GM12878 (cell line): ENCODE results near the gene KASH5. TPM values are rescaled to one million over a fixed set of nuclear protein-coding genes. Genes with fewer than 3 reads are reported as not detected.

Experiments used
- BRCA1 ChIP-seq: IDR thresholded peaks from 2 replicates; pipeline ENCODE4 v1.6.1; 2011; ENCODE audit warnings: low read depth, low read length, improper control_type of control experiment
- CBFB ChIP-seq: IDR thresholded peaks from 2 replicates; pipeline ENCODE4 v1.6.1; 2016; ENCODE audit warnings: antibody characterized with exemption, low read depth
- ETV6 ChIP-seq, 2 experiments: fragments of 450-650 bp in 1 of 2; IDR thresholded peaks in 1 of 2; conservative IDR thresholded peaks in 1 of 2; 2 replicates each; pipeline ENCODE4 v1.6.1; 2014; ENCODE audit warnings: antibody characterized with exemption in 1 of 2, borderline replicate concordance in 1 of 2, low read depth in 1 of 2, mild to moderate bottlenecking in 1 of 2, moderate library complexity in 1 of 2
- GABPA ChIP-seq: IDR thresholded peaks from 2 replicates; pipeline ENCODE4 v1.6.1; 2014; ENCODE audit warnings: antibody characterized with exemption, low read depth, mild to moderate bottlenecking, inconsistent platforms
- IRF3 ChIP-seq: fragments of 450-650 bp; IDR thresholded peaks from 2 replicates; pipeline ENCODE4 v1.6.1; 2014; ENCODE audit warnings: mild to moderate bottlenecking
- NBN ChIP-seq: fragments of 450-650 bp; IDR thresholded peaks from 2 replicates; pipeline ENCODE4 v1.6.1; 2016
- NFYB ChIP-seq: IDR thresholded peaks from 2 replicates; pipeline ENCODE4 v1.6.1; 2011; ENCODE audit warnings: low read depth, mild to moderate bottlenecking, low read length, improper control_type of control experiment, moderate library complexity; ENCODE audit not compliant: insufficient read depth
- NR2F1 ChIP-seq: fragments of 450-650 bp; conservative IDR thresholded peaks from 2 replicates; pipeline ENCODE4 v1.6.1; 2017; ENCODE audit warnings: mild to moderate bottlenecking
- RBBP5 ChIP-seq: fragments of 200-600 bp; sonication (generic); conservative IDR thresholded peaks from 2 replicates; pipeline ENCODE4 v1.6.1; 2016
- RELA ChIP-seq: fragments of 450-650 bp; IDR thresholded peaks from 2 replicates; pipeline ENCODE4 v1.8.0; 2014; ENCODE audit warnings: borderline replicate concordance; ENCODE audit not compliant: partially characterized antibody
- RELB ChIP-seq: fragments of 450-650 bp; IDR thresholded peaks from 2 replicates; pipeline ENCODE4 v1.6.1; 2017; ENCODE audit warnings: low read depth, mild to moderate bottlenecking, moderate library complexity
- RFX5 ChIP-seq: IDR thresholded peaks from 2 replicates; pipeline ENCODE4 v1.6.1; 2011; ENCODE audit warnings: low read depth, low read length, improper control_type of control experiment
- SREBF1 ChIP-seq: IDR thresholded peaks from 2 replicates; pipeline ENCODE4 v1.6.1; 2012; ENCODE audit warnings: mild to moderate bottlenecking, low read length
- STAT3 ChIP-seq: IDR thresholded peaks from 2 replicates; pipeline ENCODE4 v1.6.1; 2011; ENCODE audit warnings: low read depth, low read length, improper control_type of control experiment
- TCF12 ChIP-seq: IDR thresholded peaks from 2 replicates; pipeline ENCODE4 v1.6.1; 2011; ENCODE audit warnings: low read depth, mild to moderate bottlenecking, low read length
- polyA plus RNA-seq, 11 experiments: library from polyadenylated mRNA; depleted of rRNA in 4 of 11; unstranded in 6 of 11; stranded (reverse) in 5 of 11; fragments of >200 nt; fragmentation: Nextera tagmentation in 4 of 11; fragmentation: Illumina TruSeq in 1 of 11; extraction: Ambion mirVana in 4 of 11; extraction: Trizol in 1 of 11; gene quantifications; 1 replicate in 1 of 11; 2 replicates in 10 of 11; pipeline versions ENCODE4 v1.2.1 to v1.2.3, GENCODE V29; 2011 to 2016; ENCODE audit warnings: inconsistent platforms in 2 of 11, missing spikeins in 2 of 11, low read depth in 1 of 11
- total RNA-seq, 4 experiments: library from RNA; depleted of rRNA in 3 of 4; stranded (reverse); fragments of >200 nt in 3 of 4; fragmentation: Illumina TruSeq in 1 of 4; extraction: Trizol in 1 of 4; gene quantifications; 2 replicates each; pipeline versions ENCODE4 v1.2.1 to v1.2.3, GENCODE V29; 2013 to 2021
- TF ChIP-seq, protein P1 (sequence below): IDR thresholded peaks from 2 replicates; pipeline ENCODE4 v1.6.1; 2012; ENCODE audit warnings: improper control_type of control experiment, low read depth, low read length; ENCODE audit not compliant: insufficient replicate concordance
- TF ChIP-seq, protein P2 (sequence below): fragments of 450-650 bp; IDR thresholded peaks from 2 replicates; pipeline ENCODE4 v1.6.1; 2016; ENCODE audit warnings: mild to moderate bottlenecking
- TF ChIP-seq, protein P3 (sequence below), 3 experiments: IDR thresholded peaks in 2 of 3; conservative IDR thresholded peaks in 1 of 3; 2 replicates each; pipeline ENCODE4 v1.5.1; 2011; ENCODE audit warnings: low read depth in 3 of 3, low read length in 3 of 3, mild to moderate bottlenecking in 3 of 3, control low read depth in 2 of 3, moderate library complexity in 2 of 3, inconsistent platforms in 1 of 3, mixed read lengths in 1 of 3; ENCODE audit not compliant: control insufficient read depth in 2 of 3, insufficient read depth in 1 of 3; ENCODE audit errors: extremely low read depth in 1 of 3

KASH5 gene
- total and polyA plus RNA-seq, 10 of the 15 experiments (the other 5 are each of a cell fraction or from before 2014, with no cell fraction given): 0.03 to 0.06 (median 0.05) TPM; not detected in 7

- TF ChIP-seq IRF3: peak; percentile 23; the same call in 1 of the 2 replicates
- no peak for TF ChIP-seq BRCA1
- TF ChIP-seq STAT3: no peak
- 0 out of 4 replicates have a peak, but pooled peaks of 1 of the 2 experiments have one; percentile 35 for TF ChIP-seq ETV6 (conservative IDR thresholded peaks at IDR 0.05 in 1 of 2, IDR thresholded peaks at IDR 0.05 in 1 of 2; ENCODE audit: borderline replicate concordance in 1 of 2, low read depth in 1 of 2)
- no peak for TF ChIP-seq GABPA
- peak; percentile 77; the same call in 1 of the 2 replicates for TF ChIP-seq CBFB
- peak; percentile 63; the same call in 1 of the 2 replicates for TF ChIP-seq RELB
- TF ChIP-seq TCF12: peak; percentile 95
- TF ChIP-seq RBBP5: no peak
- peak; percentile 70 for TF ChIP-seq NR2F1
- peak; percentile 85 for TF ChIP-seq NBN
- TF ChIP-seq, protein P1, sequence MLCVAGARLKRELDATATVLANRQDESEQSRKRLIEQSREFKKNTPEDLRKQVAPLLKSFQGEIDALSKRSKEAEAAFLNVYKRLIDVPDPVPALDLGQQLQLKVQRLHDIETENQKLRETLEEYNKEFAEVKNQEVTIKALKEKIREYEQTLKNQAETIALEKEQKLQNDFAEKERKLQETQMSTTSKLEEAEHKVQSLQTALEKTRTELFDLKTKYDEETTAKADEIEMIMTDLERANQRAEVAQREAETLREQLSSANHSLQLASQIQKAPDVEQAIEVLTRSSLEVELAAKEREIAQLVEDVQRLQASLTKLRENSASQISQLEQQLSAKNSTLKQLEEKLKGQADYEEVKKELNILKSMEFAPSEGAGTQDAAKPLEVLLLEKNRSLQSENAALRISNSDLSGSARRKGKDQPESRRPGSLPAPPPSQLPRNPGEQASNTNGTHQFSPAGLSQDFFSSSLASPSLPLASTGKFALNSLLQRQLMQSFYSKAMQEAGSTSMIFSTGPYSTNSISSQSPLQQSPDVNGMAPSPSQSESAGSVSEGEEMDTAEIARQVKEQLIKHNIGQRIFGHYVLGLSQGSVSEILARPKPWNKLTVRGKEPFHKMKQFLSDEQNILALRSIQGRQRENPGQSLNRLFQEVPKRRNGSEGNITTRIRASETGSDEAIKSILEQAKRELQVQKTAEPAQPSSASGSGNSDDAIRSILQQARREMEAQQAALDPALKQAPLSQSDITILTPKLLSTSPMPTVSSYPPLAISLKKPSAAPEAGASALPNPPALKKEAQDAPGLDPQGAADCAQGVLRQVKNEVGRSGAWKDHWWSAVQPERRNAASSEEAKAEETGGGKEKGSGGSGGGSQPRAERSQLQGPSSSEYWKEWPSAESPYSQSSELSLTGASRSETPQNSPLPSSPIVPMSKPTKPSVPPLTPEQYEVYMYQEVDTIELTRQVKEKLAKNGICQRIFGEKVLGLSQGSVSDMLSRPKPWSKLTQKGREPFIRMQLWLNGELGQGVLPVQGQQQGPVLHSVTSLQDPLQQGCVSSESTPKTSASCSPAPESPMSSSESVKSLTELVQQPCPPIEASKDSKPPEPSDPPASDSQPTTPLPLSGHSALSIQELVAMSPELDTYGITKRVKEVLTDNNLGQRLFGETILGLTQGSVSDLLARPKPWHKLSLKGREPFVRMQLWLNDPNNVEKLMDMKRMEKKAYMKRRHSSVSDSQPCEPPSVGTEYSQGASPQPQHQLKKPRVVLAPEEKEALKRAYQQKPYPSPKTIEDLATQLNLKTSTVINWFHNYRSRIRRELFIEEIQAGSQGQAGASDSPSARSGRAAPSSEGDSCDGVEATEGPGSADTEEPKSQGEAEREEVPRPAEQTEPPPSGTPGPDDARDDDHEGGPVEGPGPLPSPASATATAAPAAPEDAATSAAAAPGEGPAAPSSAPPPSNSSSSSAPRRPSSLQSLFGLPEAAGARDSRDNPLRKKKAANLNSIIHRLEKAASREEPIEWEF: no peak
- TF ChIP-seq, protein P2, sequence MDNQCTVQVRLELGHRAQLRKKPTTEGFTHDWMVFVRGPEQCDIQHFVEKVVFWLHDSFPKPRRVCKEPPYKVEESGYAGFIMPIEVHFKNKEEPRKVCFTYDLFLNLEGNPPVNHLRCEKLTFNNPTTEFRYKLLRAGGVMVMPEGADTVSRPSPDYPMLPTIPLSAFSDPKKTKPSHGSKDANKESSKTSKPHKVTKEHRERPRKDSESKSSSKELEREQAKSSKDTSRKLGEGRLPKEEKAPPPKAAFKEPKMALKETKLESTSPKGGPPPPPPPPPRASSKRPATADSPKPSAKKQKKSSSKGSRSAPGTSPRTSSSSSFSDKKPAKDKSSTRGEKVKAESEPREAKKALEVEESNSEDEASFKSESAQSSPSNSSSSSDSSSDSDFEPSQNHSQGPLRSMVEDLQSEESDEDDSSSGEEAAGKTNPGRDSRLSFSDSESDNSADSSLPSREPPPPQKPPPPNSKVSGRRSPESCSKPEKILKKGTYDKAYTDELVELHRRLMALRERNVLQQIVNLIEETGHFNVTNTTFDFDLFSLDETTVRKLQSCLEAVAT: peak; percentile 83
- no peak for TF ChIP-seq NFYB
- TF ChIP-seq SREBF1: peak; percentile 77
- TF ChIP-seq, protein P3, sequence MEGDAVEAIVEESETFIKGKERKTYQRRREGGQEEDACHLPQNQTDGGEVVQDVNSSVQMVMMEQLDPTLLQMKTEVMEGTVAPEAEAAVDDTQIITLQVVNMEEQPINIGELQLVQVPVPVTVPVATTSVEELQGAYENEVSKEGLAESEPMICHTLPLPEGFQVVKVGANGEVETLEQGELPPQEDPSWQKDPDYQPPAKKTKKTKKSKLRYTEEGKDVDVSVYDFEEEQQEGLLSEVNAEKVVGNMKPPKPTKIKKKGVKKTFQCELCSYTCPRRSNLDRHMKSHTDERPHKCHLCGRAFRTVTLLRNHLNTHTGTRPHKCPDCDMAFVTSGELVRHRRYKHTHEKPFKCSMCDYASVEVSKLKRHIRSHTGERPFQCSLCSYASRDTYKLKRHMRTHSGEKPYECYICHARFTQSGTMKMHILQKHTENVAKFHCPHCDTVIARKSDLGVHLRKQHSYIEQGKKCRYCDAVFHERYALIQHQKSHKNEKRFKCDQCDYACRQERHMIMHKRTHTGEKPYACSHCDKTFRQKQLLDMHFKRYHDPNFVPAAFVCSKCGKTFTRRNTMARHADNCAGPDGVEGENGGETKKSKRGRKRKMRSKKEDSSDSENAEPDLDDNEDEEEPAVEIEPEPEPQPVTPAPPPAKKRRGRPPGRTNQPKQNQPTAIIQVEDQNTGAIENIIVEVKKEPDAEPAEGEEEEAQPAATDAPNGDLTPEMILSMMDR (IDR thresholded peaks at IDR 0.05 in 2 of 3, conservative IDR thresholded peaks at IDR 0.05 in 1 of 3; ENCODE audit: control insufficient read depth in 2 of 3, extremely low read depth in 1 of 3, insufficient read depth in 1 of 3, low read depth in 3 of 3, low read length in 3 of 3): peak; percentile 70 to 92 (median 90)
- peak; percentile 83 for TF ChIP-seq RELA
- TF ChIP-seq RFX5: no peak
These were observed 55.5 kb downstream of the KASH5 start (continued) for GRCh38 chr19:49443366-49444099.
